A549 (cell line): ENCODE measurements around the gene CLCN4.

Experiments used
- CHD4 ChIP-seq: fragments of 200-600 bp; sonication (generic); IDR thresholded peaks from 2 replicates; pipeline ENCODE4 v1.6.1; 2016; ENCODE audit warnings: antibody characterized with exemption, mild to moderate bottlenecking, borderline replicate concordance
- EHMT2 ChIP-seq: fragments of 200-600 bp; sonication (generic); IDR thresholded peaks from 2 replicates; pipeline ENCODE4 v1.6.1; 2016; ENCODE audit warnings: antibody characterized with exemption, low read depth, mild to moderate bottlenecking, moderate library complexity
- EP300 ChIP-seq, 2 experiments: fragments of >200 bp; sonication (Bioruptor Twin); formaldehyde crosslinking; IDR thresholded peaks; 2 replicates in 1 of 2; 3 replicates in 1 of 2; pipeline ENCODE4 v1.6.1; 2016 to 2017
- MAZ ChIP-seq: fragments of 150-350 bp; IDR thresholded peaks from 2 replicates; pipeline ENCODE4 v1.6.1; 2014; ENCODE audit warnings: antibody characterized with exemption, low read depth, low read length, borderline replicate concordance
- NPAS2 ChIP-seq: fragments of 250-450 bp; sonication (Bioruptor Pico); IDR thresholded peaks from 2 replicates; pipeline ENCODE4 v1.8.0; 2022; ENCODE audit warnings: mild to moderate bottlenecking, moderate library complexity, borderline replicate concordance
- POLR2A ChIP-seq: IDR thresholded peaks from 2 replicates; pipeline ENCODE4 v1.6.1; 2012; ENCODE audit warnings: mild to moderate bottlenecking, low read length
- POLR2AphosphoS2 ChIP-seq: conservative IDR thresholded peaks from 2 replicates; pipeline ENCODE4 v1.6.1; 2012; ENCODE audit warnings: low read length, improper control_type of control experiment, inconsistent platforms
- RAD21 ChIP-seq, 2 experiments: fragments of >200 bp in 1 of 2; sonication (Bioruptor Twin) in 1 of 2; formaldehyde crosslinking in 1 of 2; IDR thresholded peaks in 1 of 2; conservative IDR thresholded peaks in 1 of 2; 2 replicates in 1 of 2; 3 replicates in 1 of 2; pipeline ENCODE4 v1.6.1; 2012 to 2018; ENCODE audit warnings: inconsistent platforms in 1 of 2
- RARB ChIP-seq: fragments of 250-450 bp; sonication (Bioruptor Pico); IDR thresholded peaks from 2 replicates; pipeline ENCODE4 v1.8.0; 2021; ENCODE audit warnings: mild to moderate bottlenecking, moderate library complexity
- REST ChIP-seq: fragments of 200-600 bp; sonication (generic); IDR thresholded peaks from 2 replicates; pipeline ENCODE4 v1.6.1; 2016; ENCODE audit warnings: antibody characterized with exemption, mild to moderate bottlenecking, moderate library complexity
- RFX5 ChIP-seq: fragments of 450-650 bp; IDR thresholded peaks from 2 replicates; pipeline ENCODE4 v1.7.1; 2014; ENCODE audit warnings: antibody characterized with exemption, mild to moderate bottlenecking, moderate library complexity
- USF2 ChIP-seq: fragments of 450-650 bp; IDR thresholded peaks from 2 replicates; pipeline ENCODE4 v1.6.1; 2014; ENCODE audit warnings: antibody characterized with exemption
- TF ChIP-seq, protein P1 (sequence below): fragments of >200 bp; sonication (Bioruptor Twin); formaldehyde crosslinking; IDR thresholded peaks from 3 replicates; pipeline ENCODE4 v1.5.1; 2016

DNA sequence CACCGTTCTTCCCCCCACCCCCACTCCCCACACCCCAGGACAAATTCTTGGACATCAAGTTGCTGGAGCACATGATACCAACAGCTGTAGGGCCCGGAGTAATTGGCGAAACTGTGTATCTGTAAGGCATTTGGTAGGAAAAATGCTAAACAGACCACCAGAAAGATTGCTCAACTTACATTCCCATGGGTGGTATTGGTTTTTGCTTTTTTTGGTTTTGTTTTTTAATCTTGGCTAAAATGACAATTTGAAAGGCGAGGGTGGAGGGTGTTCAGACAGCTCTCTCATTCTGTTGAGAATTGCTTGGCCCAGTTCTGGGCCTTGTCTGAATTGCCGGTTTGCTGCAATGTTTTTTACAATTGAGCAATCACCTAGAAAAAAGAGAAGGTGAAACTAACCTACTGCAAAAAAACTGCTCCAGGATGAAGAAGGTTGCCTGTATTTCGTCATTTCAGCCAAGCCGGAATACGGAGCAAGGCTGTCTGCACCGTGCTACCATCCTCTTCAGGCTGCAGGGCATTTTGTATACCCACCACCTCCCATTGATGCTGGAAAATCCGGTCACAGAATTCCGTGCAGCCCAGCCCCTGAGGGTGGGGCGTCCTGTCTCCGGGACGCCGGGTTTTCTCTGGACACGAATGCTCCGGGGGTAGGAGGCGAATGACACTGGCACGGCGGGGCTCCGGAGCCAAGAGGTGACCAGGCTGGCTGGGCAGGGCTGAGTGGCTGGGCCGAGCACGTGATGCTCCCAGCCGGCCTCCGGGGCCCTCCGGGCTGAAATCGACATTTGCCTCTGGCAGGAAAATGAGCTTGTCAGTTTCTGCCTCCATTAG, at the start of gene CLCN4:
- TF ChIP-seq RFX5 (no peak), POLR2A (no peak), EP300 (IDR thresholded peaks at IDR 0.05) (no peak), POLR2AphosphoS2 (no peak), MAZ (no peak), CHD4 (no peak), EHMT2 (no peak), USF2 (peak; percentile 80), REST (no peak), NPAS2 (CRISPR knock-in tag) (no peak), RAD21 (conservative IDR thresholded peaks at IDR 0.05 in 1 of 2, IDR thresholded peaks at IDR 0.05 in 1 of 2) (no peak), RARB (CRISPR knock-in tag) (no peak)
- TF ChIP-seq, protein P1, sequence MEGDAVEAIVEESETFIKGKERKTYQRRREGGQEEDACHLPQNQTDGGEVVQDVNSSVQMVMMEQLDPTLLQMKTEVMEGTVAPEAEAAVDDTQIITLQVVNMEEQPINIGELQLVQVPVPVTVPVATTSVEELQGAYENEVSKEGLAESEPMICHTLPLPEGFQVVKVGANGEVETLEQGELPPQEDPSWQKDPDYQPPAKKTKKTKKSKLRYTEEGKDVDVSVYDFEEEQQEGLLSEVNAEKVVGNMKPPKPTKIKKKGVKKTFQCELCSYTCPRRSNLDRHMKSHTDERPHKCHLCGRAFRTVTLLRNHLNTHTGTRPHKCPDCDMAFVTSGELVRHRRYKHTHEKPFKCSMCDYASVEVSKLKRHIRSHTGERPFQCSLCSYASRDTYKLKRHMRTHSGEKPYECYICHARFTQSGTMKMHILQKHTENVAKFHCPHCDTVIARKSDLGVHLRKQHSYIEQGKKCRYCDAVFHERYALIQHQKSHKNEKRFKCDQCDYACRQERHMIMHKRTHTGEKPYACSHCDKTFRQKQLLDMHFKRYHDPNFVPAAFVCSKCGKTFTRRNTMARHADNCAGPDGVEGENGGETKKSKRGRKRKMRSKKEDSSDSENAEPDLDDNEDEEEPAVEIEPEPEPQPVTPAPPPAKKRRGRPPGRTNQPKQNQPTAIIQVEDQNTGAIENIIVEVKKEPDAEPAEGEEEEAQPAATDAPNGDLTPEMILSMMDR: no peak
